ENCODE measurements around the gene FAM168A. TPM values are rescaled to one million over a fixed set of nuclear protein-coding genes. Genes with fewer than 3 reads are reported as not detected.

Gene FAM168A
- total and polyA plus RNA-seq, 2 donors from 2014 or later, result 8.9 to 38.1 TPM

DNA sequence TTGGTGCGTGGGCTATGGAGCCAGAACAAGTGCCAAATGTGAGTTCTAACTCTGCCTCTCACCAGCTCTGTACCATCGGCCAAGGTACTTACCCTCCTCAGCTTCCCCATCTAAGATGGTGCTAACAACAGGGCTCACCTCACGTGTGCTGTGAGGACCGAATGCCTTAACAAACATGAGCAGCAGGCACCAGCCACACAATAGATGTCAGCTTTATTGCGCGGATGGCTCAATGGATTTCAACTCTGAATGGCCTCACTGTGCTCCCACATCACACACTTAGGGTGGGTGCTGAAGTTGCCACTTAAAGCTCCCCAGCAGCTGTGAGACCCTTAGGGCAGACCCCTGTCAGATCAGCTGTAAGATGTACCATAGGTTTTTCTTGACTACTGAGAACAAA lies 197.6 kb downstream of the FAM168A start:
- FAIRE-seq (no peak), DNase-seq (no peak)
- TF ChIP-seq, protein P1, sequence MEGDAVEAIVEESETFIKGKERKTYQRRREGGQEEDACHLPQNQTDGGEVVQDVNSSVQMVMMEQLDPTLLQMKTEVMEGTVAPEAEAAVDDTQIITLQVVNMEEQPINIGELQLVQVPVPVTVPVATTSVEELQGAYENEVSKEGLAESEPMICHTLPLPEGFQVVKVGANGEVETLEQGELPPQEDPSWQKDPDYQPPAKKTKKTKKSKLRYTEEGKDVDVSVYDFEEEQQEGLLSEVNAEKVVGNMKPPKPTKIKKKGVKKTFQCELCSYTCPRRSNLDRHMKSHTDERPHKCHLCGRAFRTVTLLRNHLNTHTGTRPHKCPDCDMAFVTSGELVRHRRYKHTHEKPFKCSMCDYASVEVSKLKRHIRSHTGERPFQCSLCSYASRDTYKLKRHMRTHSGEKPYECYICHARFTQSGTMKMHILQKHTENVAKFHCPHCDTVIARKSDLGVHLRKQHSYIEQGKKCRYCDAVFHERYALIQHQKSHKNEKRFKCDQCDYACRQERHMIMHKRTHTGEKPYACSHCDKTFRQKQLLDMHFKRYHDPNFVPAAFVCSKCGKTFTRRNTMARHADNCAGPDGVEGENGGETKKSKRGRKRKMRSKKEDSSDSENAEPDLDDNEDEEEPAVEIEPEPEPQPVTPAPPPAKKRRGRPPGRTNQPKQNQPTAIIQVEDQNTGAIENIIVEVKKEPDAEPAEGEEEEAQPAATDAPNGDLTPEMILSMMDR (IDR thresholded peaks at IDR 0.05; ENCODE audit: borderline replicate concordance, extremely low read depth, insufficient read depth), result no peak
- intact Hi-C loops (cut with DNase I), result loop anchor here (10.0 kb wide), 1 partner anchor 255 kb away; no protein-coding TSS in a partner anchor
- H3K27me3 ChIP-seq (ENCODE audit: control insufficient read depth, insufficient read depth, low read length), result no peaks in the 10 kb centered on the region
- no peaks in the 10 kb centered on the region for H3K9me3 ChIP-seq (ENCODE audit: control insufficient read depth in 2 of 3, insufficient read depth in 1 of 3, low read length in 3 of 3)
- H3K9ac ChIP-seq (ENCODE audit: low read length in 3 of 3), result no peak overlapping the region
- H3K27ac ChIP-seq (ENCODE audit: low read depth in 2 of 2, low read length in 2 of 2), result no peak overlapping the region
- peaks cover 0 to 3% (median 2%) of the 10 kb centered on the region in 3 donors for H3K4me1 ChIP-seq (ENCODE audit: control insufficient read depth in 2 of 3, insufficient read depth in 2 of 3, low read depth in 1 of 3, low read length in 3 of 3)
- peaks cover 0 to 1% (median 0%) of the 10 kb centered on the region in 3 donors for H3K36me3 ChIP-seq (ENCODE audit: control insufficient read depth in 2 of 3, insufficient read depth in 3 of 3, low read length in 3 of 3)
- no peak overlapping the region for H3K4me3 ChIP-seq (ENCODE audit: low read length in 3 of 3)

DNA sequence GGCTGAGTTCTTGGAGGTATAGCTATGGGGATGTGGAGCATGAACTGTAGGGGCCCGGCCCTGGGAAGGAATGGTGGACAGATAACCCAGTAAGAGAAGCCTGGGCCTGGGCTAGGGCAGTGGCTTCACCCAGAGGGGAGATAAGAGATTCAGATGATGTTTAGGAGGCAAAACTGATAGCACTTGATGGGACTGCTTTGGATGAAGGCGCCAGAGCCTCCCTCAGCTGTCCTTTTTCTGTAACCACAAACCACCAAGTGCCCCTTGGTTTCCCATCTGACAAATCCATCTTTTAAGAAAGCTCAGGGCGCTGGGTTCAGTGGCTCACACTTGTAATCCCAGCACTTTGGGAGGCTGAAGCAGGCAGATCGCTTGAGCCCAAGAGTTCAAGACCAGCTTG lies 198.3 kb downstream of the FAM168A start:
- H3K36me3 ChIP-seq (ENCODE audit: control insufficient read depth in 2 of 3, insufficient read depth in 3 of 3, low read length in 3 of 3), result no peaks in the 10 kb centered on the region
- TF ChIP-seq, protein P1 (IDR thresholded peaks at IDR 0.05; ENCODE audit: borderline replicate concordance, extremely low read depth, insufficient read depth), result no peak
- H3K9ac ChIP-seq (ENCODE audit: low read length in 3 of 3), result no peak overlapping the region
- intact Hi-C loops (cut with DNase I), result loop anchor here (10.0 kb wide), 3 partner anchors 55 to 255 kb away; no protein-coding TSS in a partner anchor
- no peak overlapping the region for H3K4me3 ChIP-seq (ENCODE audit: low read length in 3 of 3)
- DNase-seq, result no peak
- no peaks in the 10 kb centered on the region for H3K9me3 ChIP-seq (ENCODE audit: control insufficient read depth in 2 of 3, insufficient read depth in 1 of 3, low read length in 3 of 3)
- H3K27ac ChIP-seq (ENCODE audit: low read depth in 2 of 2, low read length in 2 of 2), result no peak overlapping the region
- no peak for FAIRE-seq
- no peaks in the 10 kb centered on the region for H3K27me3 ChIP-seq (ENCODE audit: control insufficient read depth, insufficient read depth, low read length)
- peaks cover 0 to 3% (median 2%) of the 10 kb centered on the region in 3 donors for H3K4me1 ChIP-seq (ENCODE audit: control insufficient read depth in 2 of 3, insufficient read depth in 2 of 3, low read depth in 1 of 3, low read length in 3 of 3)

DNA sequence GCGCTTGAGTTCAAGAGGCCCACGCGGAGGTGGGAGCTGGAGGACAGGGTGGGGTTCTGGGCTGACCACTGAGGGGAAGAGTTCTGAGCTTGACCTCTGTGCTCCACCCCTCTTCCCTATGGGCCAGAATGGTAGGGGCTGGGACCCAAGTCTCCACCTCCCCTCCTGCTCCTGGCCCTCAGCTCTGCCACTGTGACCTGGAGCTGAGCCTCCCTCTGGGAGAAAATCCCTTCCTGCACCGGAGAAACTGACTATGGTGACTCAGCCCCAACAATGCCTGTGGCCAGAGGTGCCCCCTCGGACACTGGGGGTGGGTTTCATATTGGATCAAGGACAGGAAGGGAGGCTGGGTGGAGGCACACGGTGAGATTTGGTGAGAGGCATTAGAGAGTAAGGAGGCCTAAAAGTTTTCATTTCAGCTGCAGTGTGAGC lies 198.7 kb downstream of the FAM168A start:
- peaks cover 0 to 3% (median 2%) of the 10 kb centered on the region in 3 donors for H3K4me1 ChIP-seq (ENCODE audit: control insufficient read depth in 2 of 3, insufficient read depth in 2 of 3, low read depth in 1 of 3, low read length in 3 of 3)
- H3K27ac ChIP-seq (ENCODE audit: low read depth in 2 of 2, low read length in 2 of 2), result no peak overlapping the region
- DNase-seq (no peak), FAIRE-seq (no peak)
- H3K9me3 ChIP-seq (ENCODE audit: control insufficient read depth in 2 of 3, insufficient read depth in 1 of 3, low read length in 3 of 3), result no peaks in the 10 kb centered on the region
- TF ChIP-seq, protein P1 (IDR thresholded peaks at IDR 0.05; ENCODE audit: borderline replicate concordance, extremely low read depth, insufficient read depth), result no peak
- no peak overlapping the region for H3K4me3 ChIP-seq (ENCODE audit: low read length in 3 of 3)
- H3K36me3 ChIP-seq (ENCODE audit: control insufficient read depth in 2 of 3, insufficient read depth in 3 of 3, low read length in 3 of 3), result no peaks in the 10 kb centered on the region
- H3K27me3 ChIP-seq (ENCODE audit: control insufficient read depth, insufficient read depth, low read length), result no peaks in the 10 kb centered on the region
- intact Hi-C loops (cut with DNase I), result loop anchor here (10.0 kb wide), 2 partner anchors 54 to 104 kb away; no protein-coding TSS in a partner anchor
- no peak overlapping the region for H3K9ac ChIP-seq (ENCODE audit: low read length in 3 of 3)

DNA sequence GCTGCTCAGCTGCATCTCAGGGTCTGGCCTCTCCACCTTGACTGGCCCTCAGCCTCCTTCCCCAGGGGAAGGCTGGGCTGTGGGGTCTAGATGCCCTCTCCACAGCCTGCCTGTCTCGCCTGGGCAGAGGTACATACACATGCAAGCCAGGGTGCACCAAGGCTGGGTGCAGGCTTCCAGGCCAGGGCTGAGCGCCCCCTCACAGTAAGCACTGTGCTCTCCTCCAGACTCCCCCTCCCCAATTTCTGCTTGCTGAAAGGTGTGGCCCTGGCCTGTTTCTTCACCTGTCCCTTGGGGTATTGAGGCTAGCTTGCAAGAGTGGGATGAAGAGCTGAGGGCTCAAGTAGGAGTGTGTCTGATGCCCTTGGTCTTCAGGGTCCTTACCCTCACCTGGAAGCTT lies 199.2 kb downstream of the FAM168A start:
- no peak for FAIRE-seq
- Histone ChIP-seq H3K27me3 (ENCODE audit: control insufficient read depth, insufficient read depth, low read length) (no peaks in the 10 kb centered on the region), H3K36me3 (ENCODE audit: control insufficient read depth in 2 of 3, insufficient read depth in 3 of 3, low read length in 3 of 3) (no peaks in the 10 kb centered on the region), H3K9me3 (ENCODE audit: control insufficient read depth in 2 of 3, insufficient read depth in 1 of 3, low read length in 3 of 3) (no peaks in the 10 kb centered on the region), H3K4me1 (ENCODE audit: control insufficient read depth in 2 of 3, insufficient read depth in 2 of 3, low read depth in 1 of 3, low read length in 3 of 3) (peaks cover 0 to under 1% (median 0%) of the 10 kb centered on the region in 3 donors), H3K9ac (ENCODE audit: low read length in 3 of 3) (no peak overlapping the region), H3K4me3 (ENCODE audit: low read length in 3 of 3) (no peak overlapping the region), H3K27ac (ENCODE audit: low read depth in 2 of 2, low read length in 2 of 2) (no peak overlapping the region)
- DNase-seq, result no peak
- intact Hi-C loops (cut with DNase I), result loop anchor here (10.0 kb wide), 2 partner anchors 54 to 104 kb away; no protein-coding TSS in a partner anchor
- TF ChIP-seq, protein P1 (IDR thresholded peaks at IDR 0.05; ENCODE audit: borderline replicate concordance, extremely low read depth, insufficient read depth), result no peak

Measured in kidney (tissue), 14 donors.